ENCODE results near the gene SEC61G. TPM values are rescaled to one million over a fixed set of nuclear protein-coding genes. Genes with fewer than 3 reads are reported as not detected.
A peak's percentile ranks its signal among the peaks of the same experiment; 100 is the strongest.

The SEC61G gene
- total RNA-seq, 1 donor from 2014 or later, result 81.5 TPM

GRCh38 chr7:54778696-54779540, 19.9 kb upstream of the SEC61G start:
- Histone ChIP-seq H3K9me3 (no peaks in the 10 kb centered on the region), H3K4me1 (no peaks in the 10 kb centered on the region), H3K27ac (no peak overlapping the region), H3K36me3 (no peaks in the 10 kb centered on the region), H3K27me3 (no peaks in the 10 kb centered on the region), H3K4me3 (no peak overlapping the region)
- DNase-seq (ENCODE audit: extremely low spot score in 2 of 2), result no peak
- intact Hi-C loops (cut with DNase I), result loop anchor here (5.0 to 10.0 kb wide), 2 partner anchors 478 to 636 kb away; no protein-coding TSS in a partner anchor
- TF ChIP-seq CTCF (IDR thresholded peaks at IDR 0.05) (no peak), POLR2AphosphoS5 (IDR thresholded peaks at IDR 0.05; ENCODE audit: insufficient read depth in 1 of 2, low read depth in 1 of 2) (no peak), POLR2A (IDR thresholded peaks at IDR 0.05) (no peak)

- TF ChIP-seq POLR2A (IDR thresholded peaks at IDR 0.05) (no peak), POLR2AphosphoS5 (IDR thresholded peaks at IDR 0.05; ENCODE audit: insufficient read depth in 1 of 2, low read depth in 1 of 2) (no peak), CTCF (IDR thresholded peaks at IDR 0.05) (no peak)
Measured at GRCh38 chr7:54778166-54778565, 19.2 kb upstream of the SEC61G start.

GRCh38 chr7:54774785-54775740, 16.1 kb upstream of the SEC61G start:
- Histone ChIP-seq H3K36me3 (no peaks in the 10 kb centered on the region), H3K4me1 (no peaks in the 10 kb centered on the region), H3K4me3 (no peak overlapping the region), H3K27ac (no peak overlapping the region), H3K9me3 (no peaks in the 10 kb centered on the region), H3K27me3 (no peaks in the 10 kb centered on the region)
- DNase-seq (ENCODE audit: extremely low spot score in 2 of 2), result no peak
- TF ChIP-seq CTCF (IDR thresholded peaks at IDR 0.05), result no peak
- TF ChIP-seq POLR2AphosphoS5 (IDR thresholded peaks at IDR 0.05; ENCODE audit: insufficient read depth in 1 of 2, low read depth in 1 of 2), result no peak
- TF ChIP-seq POLR2A (IDR thresholded peaks at IDR 0.05), result no peak
- intact Hi-C loops (cut with DNase I), result loop anchor here (5.0 to 10.0 kb wide), 2 partner anchors 482 to 640 kb away; no protein-coding TSS in a partner anchor

More at GRCh38 chr7:54778166-54778565, 19.2 kb upstream of the SEC61G start:
- intact Hi-C loops (cut with DNase I), result loop anchor here (5.0 to 10.0 kb wide), 2 partner anchors 479 to 637 kb away; no protein-coding TSS in a partner anchor
- Histone ChIP-seq H3K4me1 (no peaks in the 10 kb centered on the region), H3K9me3 (no peaks in the 10 kb centered on the region), H3K36me3 (no peaks in the 10 kb centered on the region), H3K27ac (no peak overlapping the region), H3K4me3 (no peak overlapping the region), H3K27me3 (no peaks in the 10 kb centered on the region)
- no peak for DNase-seq (ENCODE audit: extremely low spot score in 2 of 2)

- H3K4me1 ChIP-seq, result no peaks in the 10 kb centered on the region
- no peak overlapping the region for H3K27ac ChIP-seq
- intact Hi-C loops (cut with DNase I), result loop anchor here (10.0 kb wide), 1 partner anchor 641 kb away; no protein-coding TSS in a partner anchor
- TF ChIP-seq POLR2A (IDR thresholded peaks at IDR 0.05), result no peak
- peak in 1 of 2 donors; percentile 23 for TF ChIP-seq POLR2AphosphoS5 (IDR thresholded peaks at IDR 0.05; ENCODE audit: insufficient read depth in 1 of 2, low read depth in 1 of 2)
- peak; percentile 44 to 83 (median 73) for TF ChIP-seq CTCF (IDR thresholded peaks at IDR 0.05)
- no peak for DNase-seq (ENCODE audit: extremely low spot score in 2 of 2)
- no peaks in the 10 kb centered on the region for H3K27me3 ChIP-seq
- no peaks in the 10 kb centered on the region for H3K36me3 ChIP-seq
- H3K4me3 ChIP-seq, result peak overlapping the region in 1 of 2 donors; percentile 29
- H3K9me3 ChIP-seq, result no peaks in the 10 kb centered on the region
Measured at GRCh38 chr7:54773472-54774399, 14.7 kb upstream of the SEC61G start.

Measured in vagina (tissue), 2 donors.